Keratinocyte (primary cell): Measurements from ENCODE around the gene HNRNPL. TPM values are rescaled to one million over a fixed set of nuclear protein-coding genes. Genes with fewer than 3 reads are reported as not detected.
"Not testable (repeated sequence)": the region's sequence is repeated elsewhere in the genome, so short reads cannot be mapped to it uniquely, and the experiment has no call there.

ENCODE experiments used
- DNase-seq: peaks from one replicate; pipeline ENCODE4 v3.0.0-alpha.2; 2011; ENCODE audit warnings: low read depth, missing footprints, low spot score
- FAIRE-seq: peaks from 2 replicates; lab custom pipeline; 2011; peaks lifted over from hg19 to GRCh38; lab: Jason Lieb, UNC
- H2AFZ ChIP-seq: 2 replicates; pipeline ENCODE4 v1.6.0; 2012; ENCODE audit warnings: low read length, control low read depth, inconsistent platforms; ENCODE audit not compliant: control insufficient read depth
- H3K27ac ChIP-seq: 2 replicates; pipeline ENCODE4 v1.5.1; 2011; ENCODE audit warnings: low read length; ENCODE audit not compliant: control insufficient read depth, insufficient read depth
- H3K27me3 ChIP-seq: 3 replicates; pipeline ENCODE4 v1.6.0; 2011; ENCODE audit warnings: low read length; ENCODE audit not compliant: control insufficient read depth, insufficient read depth; ENCODE audit errors: extremely low read depth
- H3K36me3 ChIP-seq, 2 experiments: 2 replicates in 1 of 2; 3 replicates in 1 of 2; pipeline ENCODE4 v1.5.1; 2011; ENCODE audit warnings: low read length in 2 of 2, mild to moderate bottlenecking in 1 of 2; ENCODE audit not compliant: control insufficient read depth in 2 of 2, insufficient read depth in 2 of 2; ENCODE audit errors: extremely low read depth in 1 of 2
- H3K4me1 ChIP-seq: 3 replicates; pipeline ENCODE4 v1.5.1; 2011; ENCODE audit warnings: low read length; ENCODE audit not compliant: control insufficient read depth, insufficient read depth; ENCODE audit errors: extremely low read depth
- H3K4me2 ChIP-seq: 3 replicates; pipeline ENCODE4 v1.6.0; 2011; ENCODE audit warnings: low read depth, low read length; ENCODE audit not compliant: control insufficient read depth, insufficient read depth; ENCODE audit errors: extremely low read depth
- H3K4me3 ChIP-seq, 3 experiments: fragments of 200-600 bp in 1 of 3; sonication (generic) in 1 of 3; 2 replicates in 2 of 3; 3 replicates in 1 of 3; pipeline ENCODE4 v1.5.1; 2011 to 2016; ENCODE audit warnings: low read length in 3 of 3, mild to moderate bottlenecking in 3 of 3, control low read depth in 2 of 3, inconsistent platforms in 1 of 3, low read depth in 1 of 3, mixed read lengths in 1 of 3, mixed run types in 1 of 3, moderate library complexity in 1 of 3; ENCODE audit not compliant: control insufficient read depth in 2 of 3, insufficient read depth in 2 of 3; ENCODE audit errors: extremely low read depth in 1 of 3
- H3K79me2 ChIP-seq: 2 replicates; pipeline ENCODE4 v1.6.0; 2012; ENCODE audit warnings: low read length; ENCODE audit not compliant: control insufficient read depth, insufficient read depth
- H3K9ac ChIP-seq: 3 replicates; pipeline ENCODE4 v1.6.0; 2011; ENCODE audit warnings: low read length; ENCODE audit not compliant: control insufficient read depth, insufficient read depth; ENCODE audit errors: extremely low read depth
- H3K9me1 ChIP-seq: 3 replicates; pipeline ENCODE4 v1.6.0; 2011; ENCODE audit warnings: low read length; ENCODE audit not compliant: control insufficient read depth, insufficient read depth; ENCODE audit errors: extremely low read depth
- H3K9me3 ChIP-seq: 2 replicates; pipeline ENCODE4 v1.5.1; 2012; ENCODE audit warnings: low read depth, low read length; ENCODE audit not compliant: control insufficient read depth
- H4K20me1 ChIP-seq: 3 replicates; pipeline ENCODE4 v1.6.0; 2011; ENCODE audit warnings: low read length; ENCODE audit not compliant: control insufficient read depth, insufficient read depth; ENCODE audit errors: extremely low read depth
- CTCF ChIP-seq, 3 experiments: IDR thresholded peaks in 1 of 3; conservative IDR thresholded peaks in 1 of 3; optimal IDR thresholded peaks in 1 of 3; 2 replicates in 2 of 3; 3 replicates in 1 of 3; pipeline versions ENCODE3 to v1.5.1; 2011; ENCODE audit warnings: low read length in 3 of 3, mild to moderate bottlenecking in 3 of 3, moderate library complexity in 2 of 3, control low read depth in 1 of 3, inconsistent platforms in 1 of 3; ENCODE audit not compliant: insufficient read depth in 2 of 3; ENCODE audit errors: extremely low read depth in 1 of 3
- EZH2 ChIP-seq: IDR thresholded peaks from one replicate; pipeline ENCODE4 v1.6.1; 2012; ENCODE audit warnings: inconsistent platforms, mild to moderate bottlenecking, low read length, moderate library complexity
- dilution Hi-C: fragments of 300-500 bp; cut with MboI; formaldehyde crosslinking; loops from one replicate; pipeline ENCODE4 v1.7.0; 2020; ENCODE audit warnings: low sequenced_read_pairs; ENCODE audit not compliant: extremely low pct_ligation_motif_present
- polyA plus RNA-seq, 5 experiments: library from polyadenylated mRNA; depleted of rRNA in 3 of 5; stranded (reverse) in 3 of 5; stranded (forward) in 1 of 5; unstranded in 1 of 5; fragments of >200 nt; gene quantifications; 1 replicate in 1 of 5; 2 replicates in 3 of 5; 3 replicates in 1 of 5; pipeline versions ENCODE4 v1.2.1 to v1.2.3, GENCODE V29; 2011 to 2012; ENCODE audit warnings: missing spikeins in 2 of 5, low read depth in 1 of 5, low replicate concordance in 1 of 5

HNRNPL gene
- polyA plus RNA-seq, 1 donor (not counting 4 experiments of a cell fraction or from before 2014, with no cell fraction given): 308 TPM

GRCh38 chr19:38808741-38809140 lies 41.0 kb downstream of the HNRNPL start:
- H2AFZ ChIP-seq: no peak overlapping the region
- no peaks in the 10 kb centered on the region for H3K9me1 ChIP-seq
- TF ChIP-seq CTCF (optimal IDR thresholded peaks at IDR 0.05 in 1 of 3, IDR thresholded peaks at IDR 0.05 in 1 of 3, conservative IDR thresholded peaks at IDR 0.05 in 1 of 3; ENCODE audit: extremely low read depth in 1 of 3, insufficient read depth in 2 of 3, low read length in 3 of 3): no peak
- no peak for TF ChIP-seq EZH2
- no peaks in the 10 kb centered on the region for H3K36me3 ChIP-seq
- no peak overlapping the region for H3K27ac ChIP-seq
- no peak overlapping the region for H3K4me2 ChIP-seq
- DNase-seq (no peak), FAIRE-seq (no peak)
- H3K4me3 ChIP-seq: no peak overlapping the region
- H3K9ac ChIP-seq: no peak overlapping the region
- no peaks in the 10 kb centered on the region for H4K20me1 ChIP-seq
- no peaks in the 10 kb centered on the region for H3K27me3 ChIP-seq
- H3K4me1 ChIP-seq: peaks cover 4% of the 10 kb centered on the region
- H3K9me3 ChIP-seq: no peaks in the 10 kb centered on the region
- no peaks in the 10 kb centered on the region for H3K79me2 ChIP-seq
- dilution Hi-C loops: no loop called here

GRCh38 chr19:38807374-38808098 lies 42.2 kb downstream of the HNRNPL start:
- H3K27me3 ChIP-seq, H3K4me1 ChIP-seq, H3K9me3 ChIP-seq, H2AFZ ChIP-seq, dilution Hi-C loops, H3K79me2 ChIP-seq, H4K20me1 ChIP-seq, FAIRE-seq, H3K9me1 ChIP-seq, H3K36me3 ChIP-seq, H3K9ac ChIP-seq, H3K4me3 ChIP-seq, H3K27ac ChIP-seq, DNase-seq, H3K4me2 ChIP-seq: not testable (repeated sequence)

- no peak for DNase-seq
- Histone ChIP-seq H3K9me3 (no peaks in the 10 kb centered on the region), H4K20me1 (no peaks in the 10 kb centered on the region), H3K4me3 (no peak overlapping the region), H3K27ac (no peak overlapping the region), H3K4me1 (peaks cover 4% of the 10 kb centered on the region), H3K36me3 (no peaks in the 10 kb centered on the region), H3K27me3 (no peaks in the 10 kb centered on the region), H2AFZ (no peak overlapping the region), H3K9me1 (no peaks in the 10 kb centered on the region), H3K79me2 (no peaks in the 10 kb centered on the region), H3K9ac (no peak overlapping the region), H3K4me2 (no peak overlapping the region)
- no peak for FAIRE-seq
- no peak for TF ChIP-seq EZH2
- no peak for TF ChIP-seq CTCF (optimal IDR thresholded peaks at IDR 0.05 in 1 of 3, IDR thresholded peaks at IDR 0.05 in 1 of 3, conservative IDR thresholded peaks at IDR 0.05 in 1 of 3; ENCODE audit: extremely low read depth in 1 of 3, insufficient read depth in 2 of 3, low read length in 3 of 3)
- dilution Hi-C loops: no loop called here
These were observed 43.4 kb downstream of the HNRNPL start for GRCh38 chr19:38806371-38806770.
